MM.1S (cell line): Measurements from ENCODE around the gene SPATA13.

Experiments used
- DNase-seq: peaks from one replicate; pipeline ENCODE4 v3.0.0-alpha.2; 2015
- H2AFZ ChIP-seq: fragments of 300-600 bp; sonication (generic); 2 replicates; pipeline ENCODE4 v1.6.0; 2016; ENCODE audit warnings: antibody characterized with exemption, low read length
- H3F3A ChIP-seq: fragments of 300-600 bp; sonication (generic); 2 replicates; pipeline ENCODE4 v1.6.1; 2016; ENCODE audit warnings: mild to moderate bottlenecking, antibody characterized with exemption, low read length, moderate library complexity, mixed read lengths; ENCODE audit not compliant: insufficient read depth
- H3K27ac ChIP-seq: fragments of 300-600 bp; sonication (generic); 2 replicates; pipeline ENCODE4 v1.5.1; 2016; ENCODE audit warnings: mild to moderate bottlenecking, low read length
- H3K27me3 ChIP-seq: fragments of 300-600 bp; sonication (generic); replicated peaks from 2 replicates; pipeline ENCODE4 v1.6.0; 2016; ENCODE audit warnings: low read length; ENCODE audit not compliant: insufficient read depth
- H3K36me3 ChIP-seq: fragments of 300-600 bp; sonication (generic); replicated peaks from 2 replicates; pipeline ENCODE4 v1.6.1; 2016; ENCODE audit warnings: mild to moderate bottlenecking, low read length, mixed read lengths; ENCODE audit not compliant: insufficient read depth
- H3K4me1 ChIP-seq: fragments of 300-600 bp; sonication (generic); 2 replicates; pipeline ENCODE4 v1.6.1; 2016; ENCODE audit warnings: low read length, mixed read lengths
- H3K4me2 ChIP-seq: fragments of 300-600 bp; sonication (generic); 2 replicates; pipeline ENCODE4 v1.6.0; 2016; ENCODE audit warnings: low read depth, low read length
- H3K4me3 ChIP-seq: fragments of 300-600 bp; sonication (generic); 2 replicates; pipeline ENCODE4 v1.5.1; 2016; ENCODE audit warnings: low read length, mixed read lengths
- H3K79me2 ChIP-seq: fragments of 300-600 bp; sonication (generic); 2 replicates; pipeline ENCODE4 v1.6.1; 2016; ENCODE audit warnings: mixed run types, low read length, mixed read lengths
- H3K9ac ChIP-seq: fragments of 300-600 bp; sonication (generic); 2 replicates; pipeline ENCODE4 v1.6.1; 2016; ENCODE audit warnings: low read length, mixed read lengths
- H3K9me2 ChIP-seq: fragments of 300-600 bp; sonication (generic); replicated peaks from 2 replicates; pipeline ENCODE4 v1.6.1; 2016; ENCODE audit warnings: mild to moderate bottlenecking, low read length, mixed read lengths; ENCODE audit not compliant: insufficient read depth
- H3K9me3 ChIP-seq: fragments of 300-600 bp; sonication (generic); replicated peaks from 2 replicates; pipeline ENCODE4 v1.6.1; 2016; ENCODE audit warnings: mild to moderate bottlenecking, low read length, mixed read lengths; ENCODE audit not compliant: insufficient read depth
- H4K20me1 ChIP-seq: fragments of 300-600 bp; sonication (generic); 2 replicates; pipeline ENCODE4 v1.6.1; 2016; ENCODE audit warnings: mild to moderate bottlenecking, low read length, moderate library complexity, mixed read lengths; ENCODE audit not compliant: insufficient read depth
- CTCF ChIP-seq: fragments of 300-600 bp; sonication (generic); IDR thresholded peaks from 2 replicates; pipeline ENCODE4 v1.5.1; 2016; ENCODE audit warnings: antibody characterized with exemption, low read length, mixed read lengths
- EZH2 ChIP-seq: fragments of 300-600 bp; sonication (generic); optimal IDR thresholded peaks from 2 replicates; pipeline ENCODE3; 2017; ENCODE audit warnings: low read depth, mild to moderate bottlenecking, antibody characterized with exemption, low read length, mixed read lengths
- EZH2phosphoT487 ChIP-seq: fragments of 300-600 bp; sonication (generic); IDR thresholded peaks from 2 replicates; pipeline ENCODE4 v1.6.1; 2018; ENCODE audit warnings: antibody characterized with exemption, low read length

Gene SPATA13

DNA sequence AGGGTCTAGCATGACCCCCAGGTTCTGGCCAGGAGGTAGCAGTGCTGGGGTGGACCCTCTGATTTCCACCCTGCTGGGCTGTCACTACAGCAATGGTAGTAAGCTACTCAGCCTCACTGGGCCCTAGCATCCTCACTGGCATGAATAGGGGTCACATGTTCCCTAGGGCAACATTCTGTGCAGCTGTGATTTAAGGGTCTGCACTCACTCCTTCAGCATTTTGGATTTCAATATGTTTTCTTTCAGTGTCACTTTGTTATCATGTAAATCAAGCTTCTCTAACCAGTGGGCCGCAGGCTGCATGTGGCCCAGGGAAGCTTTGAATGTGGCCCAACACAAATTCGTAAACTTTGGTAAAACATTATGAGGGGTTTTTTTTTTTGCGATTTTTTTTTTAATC, 57.8 kb downstream of the SPATA13 start:
- no peak overlapping the region for H3K4me2 ChIP-seq
- 0 out of 2 replicates have a peak, but pooled peaks cover 4% of the 10 kb centered on the region for H3K4me1 ChIP-seq
- H3K4me3 ChIP-seq, result no peak overlapping the region
- H2AFZ ChIP-seq, result no peak overlapping the region
- H3K27me3 ChIP-seq, result no peaks in the 10 kb centered on the region
- no peak overlapping the region for H3K27ac ChIP-seq
- H3K9me2 ChIP-seq, result no peaks in the 10 kb centered on the region
- no peaks in the 10 kb centered on the region for H3F3A ChIP-seq
- no peak overlapping the region for H3K9ac ChIP-seq
- H3K36me3 ChIP-seq, result no peaks in the 10 kb centered on the region
- H3K79me2 ChIP-seq, result no peaks in the 10 kb centered on the region
- no peaks in the 10 kb centered on the region for H4K20me1 ChIP-seq
- H3K9me3 ChIP-seq, result no peaks in the 10 kb centered on the region
- no peak for DNase-seq
- TF ChIP-seq EZH2, result no peak
- no peak for TF ChIP-seq CTCF
- TF ChIP-seq EZH2phosphoT487, result no peak

GRCh38 chr13:24218977-24219376, 58.5 kb downstream of the SPATA13 start:
- no peak for DNase-seq
- Histone ChIP-seq H3F3A (no peaks in the 10 kb centered on the region), H3K9ac (no peak overlapping the region), H3K4me2 (no peak overlapping the region), H2AFZ (no peak overlapping the region), H3K9me3 (no peaks in the 10 kb centered on the region), H3K79me2 (no peaks in the 10 kb centered on the region), H3K4me1 (0 out of 2 replicates have a peak, but pooled peaks cover 4% of the 10 kb centered on the region), H3K4me3 (no peak overlapping the region), H4K20me1 (no peaks in the 10 kb centered on the region), H3K27me3 (no peaks in the 10 kb centered on the region), H3K27ac (no peak overlapping the region), H3K9me2 (no peaks in the 10 kb centered on the region), H3K36me3 (no peaks in the 10 kb centered on the region)
- no peak for TF ChIP-seq EZH2
- no peak for TF ChIP-seq EZH2phosphoT487
- no peak for TF ChIP-seq CTCF

DNA sequence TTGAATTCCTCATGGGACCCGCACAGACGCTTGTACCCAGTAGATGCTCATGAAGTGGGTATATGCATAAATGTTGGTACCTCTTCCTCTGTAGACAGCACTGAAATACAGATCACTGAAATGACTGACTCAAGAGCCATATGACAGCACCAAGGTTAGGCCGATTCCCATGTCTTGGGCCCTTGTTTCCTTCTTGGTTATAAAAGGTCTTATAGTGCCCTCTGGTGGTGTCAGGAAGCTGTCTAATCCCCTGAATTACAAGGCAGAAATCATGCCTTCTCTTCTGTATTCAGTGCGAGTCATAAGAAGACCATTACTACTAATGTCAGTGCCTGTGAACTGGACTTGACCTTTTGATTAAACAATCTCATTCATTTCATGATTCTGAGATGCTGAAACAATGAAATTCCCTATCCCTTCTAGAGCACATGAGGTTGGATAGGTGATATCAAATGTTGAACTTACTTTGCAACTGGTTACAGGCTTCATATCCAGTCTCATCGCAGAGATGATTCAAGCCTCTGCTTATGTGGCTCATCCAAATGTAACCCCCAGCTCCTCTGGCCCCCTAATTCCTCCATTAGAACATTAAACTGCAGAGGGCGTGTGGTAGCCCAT, 59.7 kb downstream of the SPATA13 start:
- Histone ChIP-seq H3K27ac (no peak overlapping the region), H3K9ac (no peak overlapping the region), H2AFZ (no peak overlapping the region), H3K4me3 (no peak overlapping the region), H3K36me3 (no peaks in the 10 kb centered on the region), H3F3A (no peaks in the 10 kb centered on the region), H3K79me2 (no peaks in the 10 kb centered on the region), H3K4me1 (0 out of 2 replicates have a peak, but pooled peaks cover 4% of the 10 kb centered on the region), H3K27me3 (no peaks in the 10 kb centered on the region), H4K20me1 (no peaks in the 10 kb centered on the region), H3K9me3 (no peaks in the 10 kb centered on the region), H3K9me2 (no peaks in the 10 kb centered on the region), H3K4me2 (no peak overlapping the region)
- TF ChIP-seq EZH2 (no peak), CTCF (peak; percentile 55)
- DNase-seq, result peak; percentile 53
